ENCODE data around the gene FILIP1L.
"Not testable (repeated sequence)": the region's sequence is repeated elsewhere in the genome, so short reads cannot be mapped to it uniquely, and the experiment has no call there.

FILIP1L gene

DNA sequence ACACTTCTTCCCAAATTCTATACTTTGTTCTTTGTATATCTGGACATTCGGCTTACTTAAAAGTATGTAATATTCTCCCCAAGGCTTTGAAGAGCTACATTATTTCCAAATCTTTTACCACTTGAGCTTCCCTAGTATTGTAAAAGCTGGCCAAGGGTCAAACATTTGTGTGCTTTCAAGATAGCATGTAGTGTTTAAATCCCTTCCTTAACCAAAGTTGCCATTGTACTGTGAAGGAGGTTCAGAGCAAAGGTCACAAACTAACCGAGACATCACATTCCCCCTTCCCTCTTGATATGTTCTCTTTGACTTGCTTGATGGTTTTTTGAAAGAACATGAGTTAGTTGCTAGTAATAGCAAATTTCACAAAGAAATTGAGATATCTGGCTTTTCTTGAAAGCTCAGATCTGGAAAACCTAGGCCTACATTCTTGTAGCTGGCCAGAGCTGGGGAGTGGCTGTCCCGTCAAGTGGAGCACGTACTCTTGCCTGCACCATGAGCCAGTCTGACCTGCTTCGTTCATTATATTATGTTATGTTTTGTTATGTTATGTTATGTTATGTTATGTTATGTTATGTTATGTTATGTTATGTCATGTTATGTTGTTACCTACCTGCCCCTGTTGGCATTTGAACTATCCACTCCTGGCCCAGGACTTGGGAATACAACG is 60.2 kb downstream of the FILIP1L start:
- no peak for DNase-seq (ENCODE audit: low read depth, low spot score)
- in situ Hi-C loops (cut with HindIII; ENCODE audit: low sequenced_read_pairs): no loop called here
- no peak overlapping the region for H3K4me3 ChIP-seq (ENCODE audit: low read depth, low read length)
- TF ChIP-seq, protein P1, sequence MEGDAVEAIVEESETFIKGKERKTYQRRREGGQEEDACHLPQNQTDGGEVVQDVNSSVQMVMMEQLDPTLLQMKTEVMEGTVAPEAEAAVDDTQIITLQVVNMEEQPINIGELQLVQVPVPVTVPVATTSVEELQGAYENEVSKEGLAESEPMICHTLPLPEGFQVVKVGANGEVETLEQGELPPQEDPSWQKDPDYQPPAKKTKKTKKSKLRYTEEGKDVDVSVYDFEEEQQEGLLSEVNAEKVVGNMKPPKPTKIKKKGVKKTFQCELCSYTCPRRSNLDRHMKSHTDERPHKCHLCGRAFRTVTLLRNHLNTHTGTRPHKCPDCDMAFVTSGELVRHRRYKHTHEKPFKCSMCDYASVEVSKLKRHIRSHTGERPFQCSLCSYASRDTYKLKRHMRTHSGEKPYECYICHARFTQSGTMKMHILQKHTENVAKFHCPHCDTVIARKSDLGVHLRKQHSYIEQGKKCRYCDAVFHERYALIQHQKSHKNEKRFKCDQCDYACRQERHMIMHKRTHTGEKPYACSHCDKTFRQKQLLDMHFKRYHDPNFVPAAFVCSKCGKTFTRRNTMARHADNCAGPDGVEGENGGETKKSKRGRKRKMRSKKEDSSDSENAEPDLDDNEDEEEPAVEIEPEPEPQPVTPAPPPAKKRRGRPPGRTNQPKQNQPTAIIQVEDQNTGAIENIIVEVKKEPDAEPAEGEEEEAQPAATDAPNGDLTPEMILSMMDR (IDR thresholded peaks at IDR 0.05; ENCODE audit: low read depth, low read length): no peak

DNA sequence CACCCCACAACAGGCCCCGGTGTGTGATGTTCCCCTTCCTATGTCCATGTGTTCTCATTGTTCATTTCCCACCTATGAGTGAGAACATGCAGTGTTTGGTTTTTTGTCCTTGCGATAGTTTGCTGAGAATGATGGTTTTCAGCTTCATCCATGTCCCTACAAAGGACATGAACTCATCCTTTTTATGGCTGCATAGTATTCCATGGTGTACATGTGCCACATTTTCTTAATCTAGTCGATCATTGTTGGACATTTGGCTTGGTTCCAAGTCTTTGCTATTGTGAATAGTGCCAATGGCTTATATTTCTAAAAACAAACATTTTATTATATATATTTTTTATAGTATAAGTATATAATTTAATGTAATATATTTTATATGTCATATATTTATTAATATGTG is 62.8 kb downstream of the FILIP1L start:
- DNase-seq (ENCODE audit: low read depth, low spot score); in situ Hi-C loops (cut with HindIII; ENCODE audit: low sequenced_read_pairs): not testable (repeated sequence)

DNA sequence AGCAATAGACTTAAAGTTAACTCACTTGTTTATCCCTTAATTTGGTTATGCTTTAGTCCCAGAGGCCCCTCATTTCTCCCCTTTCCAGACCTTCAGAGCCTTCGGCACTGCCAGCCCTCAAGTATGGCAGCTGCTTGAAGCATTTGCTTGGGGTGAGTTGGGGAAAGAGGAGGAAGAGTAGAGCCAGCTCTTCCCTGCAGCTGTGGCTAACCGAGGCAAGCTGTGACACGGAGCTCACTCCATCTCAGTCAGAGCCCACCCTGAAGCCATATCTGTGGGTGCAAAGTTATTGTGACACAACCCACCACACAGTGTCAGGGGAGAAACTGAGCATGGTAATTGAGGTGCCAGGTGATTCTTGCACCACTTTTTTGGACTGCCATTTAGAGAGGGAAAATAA is 66.1 kb downstream of the FILIP1L start:
- H3K4me3 ChIP-seq (ENCODE audit: low read depth, low read length): no peak overlapping the region
- in situ Hi-C loops (cut with HindIII; ENCODE audit: low sequenced_read_pairs): no loop called here
- TF ChIP-seq, protein P1 (IDR thresholded peaks at IDR 0.05; ENCODE audit: low read depth, low read length): no peak
- DNase-seq (ENCODE audit: low read depth, low spot score): no peak

More for the DNA sequence above, 62.8 kb downstream of the FILIP1L start:
- H3K4me3 ChIP-seq (ENCODE audit: low read depth, low read length): not testable (repeated sequence)

DNA sequence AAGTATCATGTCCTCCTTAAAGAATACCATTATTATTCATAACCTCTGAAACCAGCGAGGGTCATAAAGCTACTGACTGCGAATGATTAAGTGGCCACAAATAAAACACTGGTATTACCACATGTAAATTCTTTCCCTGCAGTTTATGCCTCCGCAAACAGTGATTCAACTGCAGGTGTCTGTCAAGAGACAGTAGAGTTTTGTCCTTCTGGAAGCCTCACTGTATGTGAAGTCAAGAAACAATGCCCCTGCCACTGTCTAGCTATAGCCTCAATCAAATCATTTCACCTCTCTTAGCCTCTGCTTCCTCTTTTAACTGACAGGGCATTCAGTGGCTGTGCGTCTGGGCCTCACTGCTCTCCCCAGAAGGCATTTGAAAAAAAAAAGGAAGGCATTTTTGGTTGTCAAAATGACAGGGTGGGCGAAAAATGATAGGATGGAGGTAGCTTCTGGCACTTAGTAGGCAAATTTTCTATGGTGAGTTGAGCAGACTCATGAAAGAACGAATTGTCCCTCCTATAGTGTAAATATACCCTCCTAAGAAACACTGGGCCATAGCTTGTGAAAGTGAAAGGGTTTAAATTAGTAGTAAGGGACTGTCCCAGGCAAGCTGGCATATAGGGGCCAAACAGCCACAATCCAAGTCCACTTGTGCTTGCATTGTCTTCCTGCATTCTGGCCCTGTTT is 66.7 kb downstream of the FILIP1L start:
- in situ Hi-C loops (cut with HindIII; ENCODE audit: low sequenced_read_pairs): no loop called here
- peak; percentile 92 for DNase-seq (ENCODE audit: low read depth, low spot score)
- H3K4me3 ChIP-seq (ENCODE audit: low read depth, low read length): no peak overlapping the region
- TF ChIP-seq, protein P1 (IDR thresholded peaks at IDR 0.05; ENCODE audit: low read depth, low read length): no peak

- in situ Hi-C loops (cut with HindIII; ENCODE audit: low sequenced_read_pairs): no loop called here
- no peak overlapping the region for H3K4me3 ChIP-seq (ENCODE audit: low read depth, low read length)
- no peak for DNase-seq (ENCODE audit: low read depth, low spot score)
- TF ChIP-seq, protein P1 (IDR thresholded peaks at IDR 0.05; ENCODE audit: low read depth, low read length): no peak
Measured at GRCh38 chr3:100046986-100047385, 67.3 kb downstream of the FILIP1L start.

GRCh38 chr3:100045696-100046095 is 68.6 kb downstream of the FILIP1L start:
- in situ Hi-C loops (cut with HindIII; ENCODE audit: low sequenced_read_pairs): no loop called here
- TF ChIP-seq, protein P1 (IDR thresholded peaks at IDR 0.05; ENCODE audit: low read depth, low read length): no peak
- DNase-seq (ENCODE audit: low read depth, low spot score): peak; percentile 96
- H3K4me3 ChIP-seq (ENCODE audit: low read depth, low read length): no peak overlapping the region

DNA sequence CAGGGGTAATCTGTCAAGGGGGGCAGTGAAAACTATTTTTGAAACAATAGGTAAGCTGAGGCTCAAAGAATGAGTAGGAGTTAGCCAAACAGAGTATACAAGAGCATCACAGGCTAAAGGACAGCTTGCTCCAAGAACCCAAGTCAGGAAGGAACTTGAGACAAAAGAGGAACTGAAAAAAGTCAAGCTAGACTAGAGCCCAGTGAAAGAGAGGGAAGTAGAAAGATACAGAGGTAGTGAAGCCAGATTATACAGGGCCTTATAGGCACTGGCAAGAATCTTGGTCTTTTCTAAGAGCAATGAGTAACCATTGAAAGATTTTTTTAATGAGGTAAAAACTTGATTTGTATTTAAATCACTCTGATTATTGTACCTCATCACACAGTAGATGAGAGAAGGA is 69.9 kb downstream of the FILIP1L start:
- no peak for DNase-seq (ENCODE audit: low read depth, low spot score)
- in situ Hi-C loops (cut with HindIII; ENCODE audit: low sequenced_read_pairs): no loop called here
- H3K4me3 ChIP-seq (ENCODE audit: low read depth, low read length): no peak overlapping the region
- TF ChIP-seq, protein P1 (IDR thresholded peaks at IDR 0.05; ENCODE audit: low read depth, low read length): no peak
